GM21526 (cell line): ENCODE measurements around the gene PPP4R4.
"Not testable (repeated sequence)": the region's sequence is repeated elsewhere in the genome, so short reads cannot be mapped to it uniquely, and the experiment has no call there.

ENCODE experiments used
- ATAC-seq: cut with Tn5 transposase; IDR thresholded peaks from one replicate; pipeline ENCODE4 v1.9.1; 2021; ENCODE audit warnings: moderate library complexity; ENCODE audit not compliant: unreplicated experiment, low FRiP score

Gene PPP4R4

DNA sequence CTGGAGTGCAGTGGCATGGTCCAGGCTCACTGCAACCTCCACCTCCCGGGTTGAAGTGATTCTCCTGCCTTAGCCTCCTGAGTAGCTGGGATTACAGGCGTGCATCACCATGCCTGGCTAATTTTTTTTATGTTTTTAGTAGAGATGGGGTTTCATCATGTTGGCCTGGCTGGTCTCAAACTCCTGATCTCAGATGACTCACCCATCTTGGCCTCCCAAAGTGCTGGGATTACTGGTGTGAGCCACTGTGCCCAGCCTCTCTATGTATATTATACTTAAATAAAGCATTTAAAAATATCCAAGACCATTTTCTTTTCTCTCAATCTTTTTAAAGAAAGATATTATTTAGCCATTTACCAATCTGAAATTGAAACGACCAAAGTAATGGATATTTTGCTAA lies 90.1 kb downstream of the PPP4R4 start:
- not testable (repeated sequence) for ATAC-seq

GRCh38 chr14:94267352-94267751 lies 93.2 kb downstream of the PPP4R4 start:
- no peak for ATAC-seq

GRCh38 chr14:94268582-94268981 lies 94.5 kb downstream of the PPP4R4 start:
- not testable (repeated sequence) for ATAC-seq

DNA sequence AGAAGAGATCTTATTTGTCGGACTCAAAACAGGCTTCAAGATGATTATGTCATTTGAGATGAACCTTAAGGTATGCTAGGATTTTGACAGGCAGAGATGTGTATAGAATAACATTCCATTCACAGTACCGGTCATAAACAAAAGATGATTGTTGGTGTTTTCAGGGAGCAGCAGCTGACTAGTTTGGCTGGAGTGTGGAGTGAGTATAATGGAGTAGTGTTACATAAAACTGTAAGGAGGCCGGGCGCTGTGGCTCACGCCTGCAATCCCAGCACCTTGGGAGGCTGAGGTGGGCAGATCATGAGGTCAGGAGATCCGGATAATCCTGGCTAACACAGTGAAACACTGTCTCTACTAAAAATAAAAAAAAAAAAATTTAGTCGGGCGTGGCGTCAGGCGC lies 95.0 kb downstream of the PPP4R4 start:
- ATAC-seq: no peak

- ATAC-seq: not testable (repeated sequence)
Measured at GRCh38 chr14:94276898-94277561, 102.9 kb downstream of the PPP4R4 start.

DNA sequence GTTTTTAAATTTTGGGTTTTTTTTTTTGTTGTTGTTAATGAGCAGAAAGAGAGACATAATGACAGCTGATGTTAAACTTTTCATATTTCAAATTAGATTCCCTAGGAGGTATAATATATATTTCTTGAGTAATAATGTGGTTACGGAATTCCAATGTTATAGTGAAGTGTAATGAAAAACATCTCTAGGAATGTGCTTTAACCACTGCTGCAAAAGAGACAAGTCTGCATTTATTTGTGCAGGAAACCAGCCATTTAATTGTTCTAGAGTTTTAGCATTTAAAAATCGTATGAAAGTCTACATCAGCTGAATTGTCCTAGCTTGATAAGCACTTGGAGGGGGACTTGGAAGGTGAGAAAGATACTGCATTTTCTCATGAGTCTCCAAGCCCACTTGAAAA lies 104.6 kb downstream of the PPP4R4 start:
- ATAC-seq: no peak

DNA sequence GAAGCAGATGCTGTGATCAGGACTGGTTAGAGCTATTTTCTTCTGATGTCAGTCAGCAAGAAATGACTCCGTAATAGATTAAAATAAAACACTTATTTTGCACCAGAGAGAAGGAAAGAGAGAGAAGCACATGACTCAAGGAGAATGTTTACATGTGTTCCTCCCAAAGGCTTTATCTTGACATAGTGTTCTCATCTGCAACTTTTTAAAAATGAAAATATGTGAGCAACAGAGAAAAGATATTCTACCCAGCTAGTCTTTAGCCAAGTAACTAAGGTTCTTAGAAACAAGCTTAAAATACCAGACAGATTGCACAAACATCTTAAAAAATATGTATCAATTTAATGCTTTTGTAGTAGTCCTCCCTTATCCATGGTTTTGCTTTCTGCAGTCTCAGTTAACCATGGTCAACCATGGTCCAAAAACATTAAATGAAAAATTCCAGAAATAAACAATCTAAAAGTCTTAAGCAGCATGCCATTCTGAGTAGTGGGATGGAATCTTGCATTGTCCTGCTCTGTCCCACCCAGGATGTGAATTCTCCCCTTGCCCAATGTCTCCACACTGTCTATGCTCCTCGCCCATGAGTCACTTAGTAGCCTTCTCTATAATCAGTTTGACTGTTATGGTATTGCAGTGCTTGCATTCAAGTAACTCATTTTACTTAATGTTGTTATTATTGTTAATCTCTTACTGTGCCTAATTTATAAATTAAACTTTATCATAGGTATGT lies 109.0 kb downstream of the PPP4R4 start:
- no peak for ATAC-seq

GRCh38 chr14:94284221-94284620 lies 110.1 kb downstream of the PPP4R4 start:
- no peak for ATAC-seq

GRCh38 chr14:94285158-94285557 lies 111.0 kb downstream of the PPP4R4 start:
- no peak for ATAC-seq

- ATAC-seq: no peak
Measured at GRCh38 chr14:94288610-94289465, 114.7 kb downstream of the PPP4R4 start.

DNA sequence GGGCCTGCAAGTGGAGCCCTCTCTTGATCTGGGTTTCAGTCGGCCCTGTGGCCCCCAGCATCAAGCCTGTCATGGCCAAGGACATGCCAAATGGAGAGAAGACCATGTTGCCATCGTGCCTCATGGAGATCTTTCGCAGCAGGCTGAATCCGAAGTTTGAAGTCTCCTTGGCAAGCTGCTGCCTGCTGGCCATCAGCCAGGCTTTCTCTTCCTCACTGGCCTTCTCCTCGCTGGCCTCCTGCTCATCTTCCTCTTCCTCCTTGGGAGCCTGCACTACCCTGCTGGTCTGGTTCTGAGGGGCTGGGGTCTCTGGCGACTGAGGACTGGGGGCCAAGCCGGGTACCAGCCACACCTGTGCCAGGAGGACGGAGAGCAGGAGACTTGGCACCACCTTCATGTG lies 116.1 kb downstream of the PPP4R4 start:
- ATAC-seq: no peak

DNA sequence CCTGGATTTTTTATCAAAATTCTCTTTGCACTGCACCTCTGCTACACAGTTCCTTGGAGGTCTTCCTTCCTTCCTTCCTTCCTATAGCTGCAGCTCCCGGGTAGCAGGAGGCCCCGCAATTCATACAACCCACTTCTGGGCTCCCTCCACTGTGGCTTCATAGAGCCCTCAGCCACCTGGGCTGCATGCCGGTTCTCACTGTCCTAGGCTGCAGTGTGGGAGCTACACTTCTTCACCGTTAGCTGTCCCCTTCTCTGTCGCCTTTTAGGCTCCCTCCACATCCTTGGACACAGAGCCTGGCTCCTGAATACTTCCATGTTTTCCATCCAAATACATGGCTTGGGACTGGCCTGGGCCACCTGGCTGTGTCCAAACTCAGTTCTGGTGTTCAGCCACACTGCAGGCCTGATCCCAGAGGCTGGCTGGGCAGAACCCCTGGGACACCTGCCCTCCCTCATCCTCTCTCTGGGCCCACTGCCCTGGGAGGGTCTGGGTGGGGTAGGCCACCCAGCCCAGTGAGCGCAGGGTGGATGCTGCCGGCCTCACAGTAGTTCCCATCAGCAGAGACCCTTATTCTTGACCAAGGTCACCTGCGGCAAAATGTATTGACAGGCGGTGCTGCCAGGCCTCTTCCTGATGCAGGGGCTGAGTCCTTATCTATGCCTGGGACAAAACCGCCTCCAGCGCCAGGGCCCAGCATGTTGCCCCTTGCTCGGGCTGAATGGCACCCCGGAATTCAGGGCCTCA lies 117.2 kb downstream of the PPP4R4 start:
- no peak for ATAC-seq

- ATAC-seq: no peak
Measured at GRCh38 chr14:94291906-94292525, 117.9 kb downstream of the PPP4R4 start.

DNA sequence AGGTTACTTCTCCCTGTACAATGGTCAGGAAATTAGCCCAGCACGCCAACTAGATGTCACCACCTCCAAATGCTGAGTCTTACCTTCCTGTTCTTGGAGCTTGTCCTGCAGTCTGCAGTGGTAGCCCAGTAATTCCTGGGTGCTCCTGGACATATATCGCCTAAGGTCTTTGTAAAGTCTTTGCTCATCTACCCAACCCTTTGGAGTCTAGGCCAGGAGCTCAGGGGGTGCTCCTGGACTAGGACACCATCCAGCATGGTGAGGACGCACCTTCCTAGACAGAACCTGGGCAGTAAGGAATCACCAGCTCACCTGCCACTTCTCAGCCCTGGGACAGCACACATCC lies 118.4 kb downstream of the PPP4R4 start:
- ATAC-seq: no peak

GRCh38 chr14:94292872-94293577 lies 118.9 kb downstream of the PPP4R4 start, which contains the start of gene SERPINA10:
SERPINA10 (minus strand) TSS chr14:94293268; CDS start chr14:94290593, 2,675 bp downstream.
- ATAC-seq: no peak

- no peak for ATAC-seq
Measured at GRCh38 chr14:94293578-94293924, 119.4 kb downstream of the PPP4R4 start.

- no peak for ATAC-seq
Measured at GRCh38 chr14:94295360-94296180, 121.4 kb downstream of the PPP4R4 start.

DNA sequence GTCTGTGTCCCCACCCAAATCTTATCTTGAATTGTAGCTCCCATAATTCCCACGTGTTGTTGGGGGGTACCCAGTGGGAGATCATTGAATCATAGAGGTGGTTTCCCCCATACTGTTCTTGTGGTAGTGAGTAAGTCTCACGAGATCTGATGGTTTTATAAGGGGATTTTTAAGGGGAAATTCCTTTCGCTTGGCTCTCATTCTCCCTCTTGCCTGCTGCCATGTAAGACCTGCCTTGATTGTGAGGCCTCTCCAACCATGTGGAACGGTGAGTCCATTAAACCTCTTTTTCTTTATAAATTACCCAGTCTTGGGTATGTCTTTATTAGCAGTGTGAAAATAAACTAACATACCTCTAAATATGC lies 122.0 kb downstream of the PPP4R4 start:
- not testable (repeated sequence) for ATAC-seq

GRCh38 chr14:94298130-94298529 lies 124.0 kb downstream of the PPP4R4 start:
- ATAC-seq: no peak
